Measurements from ENCODE around the gene DNAAF5.

DNAAF5 gene

GRCh38 chr7:830069-830468 is 103.6 kb downstream of the DNAAF5 start:
- in situ Hi-C loops (cut with HindIII; ENCODE audit: low sequenced_read_pairs), result no loop called here

- in situ Hi-C loops (cut with HindIII; ENCODE audit: low sequenced_read_pairs), result no loop called here
These were observed 105.2 kb downstream of the DNAAF5 start for GRCh38 chr7:831596-832166.

GRCh38 chr7:832167-832967 is 105.9 kb downstream of the DNAAF5 start, which contains the start of gene SUN1:
TSS of gene SUN1 (plus strand) at chr7:832476. CDS start at chr7:832525, 49 bp downstream.
- in situ Hi-C loops (cut with HindIII; ENCODE audit: low sequenced_read_pairs), result no loop called here

- in situ Hi-C loops (cut with HindIII; ENCODE audit: low sequenced_read_pairs), result no loop called here
These were observed 106.5 kb downstream of the DNAAF5 start for GRCh38 chr7:832968-833424.

GRCh38 chr7:833601-834258 is 107.2 kb downstream of the DNAAF5 start:
- in situ Hi-C loops (cut with HindIII; ENCODE audit: low sequenced_read_pairs), result no loop called here

- in situ Hi-C loops (cut with HindIII; ENCODE audit: low sequenced_read_pairs), result no loop called here
These were observed 107.8 kb downstream of the DNAAF5 start for GRCh38 chr7:834277-834676.

GRCh38 chr7:835021-835420 is 108.5 kb downstream of the DNAAF5 start:
- in situ Hi-C loops (cut with HindIII; ENCODE audit: low sequenced_read_pairs), result no loop called here

GRCh38 chr7:835485-836401 is 109.2 kb downstream of the DNAAF5 start:
- in situ Hi-C loops (cut with HindIII; ENCODE audit: low sequenced_read_pairs), result no loop called here

All from endothelial cell of hepatic sinusoid (primary cell).